ENCODE data around the gene SKI.

The SKI gene

DNA sequence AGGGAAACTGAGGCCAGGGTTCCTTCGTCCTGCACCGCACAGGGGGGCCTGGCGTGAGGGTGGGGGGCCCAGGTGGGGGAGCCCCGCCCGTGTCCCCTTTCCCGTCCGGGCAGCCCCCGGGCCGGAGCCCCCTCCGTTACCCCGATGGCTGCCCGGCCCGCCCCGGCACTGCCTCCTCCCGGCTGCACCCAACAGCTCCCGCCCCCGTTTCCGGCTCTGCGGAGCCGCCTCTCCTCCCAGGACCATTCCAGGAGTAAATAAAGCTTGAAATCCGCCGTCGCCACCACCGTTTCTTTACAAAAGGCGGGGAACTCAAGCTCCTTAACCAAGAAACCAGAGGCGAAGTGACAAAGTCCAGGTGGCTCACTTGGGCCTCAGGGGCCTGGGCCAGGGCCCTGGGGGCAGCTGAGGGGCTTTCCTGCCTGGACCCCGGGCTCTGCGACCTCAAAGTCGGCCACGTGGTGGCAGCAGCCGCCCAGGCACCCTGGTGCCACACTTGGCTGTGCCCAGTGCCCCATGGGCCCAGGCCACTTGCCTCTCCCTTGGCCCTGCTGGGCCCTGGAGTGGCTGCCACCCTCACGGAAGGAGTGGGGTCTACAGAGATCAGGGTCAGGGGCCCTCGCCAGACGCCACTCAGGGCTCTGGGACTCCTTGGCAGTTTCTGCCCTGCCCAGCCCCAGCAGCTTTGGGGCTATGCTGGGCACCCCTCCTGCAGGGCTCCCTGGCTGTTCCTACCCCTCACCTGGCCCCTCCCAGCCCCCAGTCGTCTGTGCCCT is 33.0 kb upstream of the SKI start:
- intact Hi-C loops (cut with DNase I; ENCODE audit: low total_unique reads): loop anchor here (1.0 to 5.0 kb wide), 3 partner anchors 37 to 334 kb away; no protein-coding TSS in a partner anchor
- Histone ChIP-seq H3K27ac (peak overlapping the region; percentile 93 to 94), H3K4me1 (peaks cover 8 to 68% (median 62%) of the 10 kb centered on the region in 4 donors)

DNA sequence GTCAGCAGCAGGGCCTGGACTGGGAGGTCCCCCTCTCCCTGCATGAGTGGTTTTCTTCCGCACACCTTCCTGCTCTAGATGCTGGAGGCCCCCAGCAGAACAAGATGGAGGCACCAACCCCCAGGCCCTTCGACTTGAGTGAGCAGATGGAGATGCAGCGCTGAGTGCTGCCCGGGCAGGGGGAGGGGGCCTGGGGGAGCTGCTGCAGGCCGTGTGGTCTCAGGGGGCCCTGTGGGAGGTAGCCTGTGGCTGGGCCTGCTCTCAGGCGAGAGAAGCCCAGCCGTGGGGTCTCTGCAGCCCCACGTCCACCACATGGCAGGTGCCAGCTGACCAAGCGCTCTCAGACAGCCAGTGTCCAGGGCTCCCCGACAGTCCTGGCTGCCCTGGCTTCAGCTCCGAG is 32.3 kb upstream of the SKI start:
- no peak for DNase-seq
- H3K4me3 ChIP-seq: no peak overlapping the region
- no peaks in the 10 kb centered on the region for H3K9me3 ChIP-seq
- H3K27me3 ChIP-seq: no peaks in the 10 kb centered on the region
- peak overlapping the region; percentile 93 to 94 for H3K27ac ChIP-seq
- H3K4me1 ChIP-seq: peaks cover 8 to 68% (median 62%) of the 10 kb centered on the region in 4 donors
- TF ChIP-seq, protein P1, sequence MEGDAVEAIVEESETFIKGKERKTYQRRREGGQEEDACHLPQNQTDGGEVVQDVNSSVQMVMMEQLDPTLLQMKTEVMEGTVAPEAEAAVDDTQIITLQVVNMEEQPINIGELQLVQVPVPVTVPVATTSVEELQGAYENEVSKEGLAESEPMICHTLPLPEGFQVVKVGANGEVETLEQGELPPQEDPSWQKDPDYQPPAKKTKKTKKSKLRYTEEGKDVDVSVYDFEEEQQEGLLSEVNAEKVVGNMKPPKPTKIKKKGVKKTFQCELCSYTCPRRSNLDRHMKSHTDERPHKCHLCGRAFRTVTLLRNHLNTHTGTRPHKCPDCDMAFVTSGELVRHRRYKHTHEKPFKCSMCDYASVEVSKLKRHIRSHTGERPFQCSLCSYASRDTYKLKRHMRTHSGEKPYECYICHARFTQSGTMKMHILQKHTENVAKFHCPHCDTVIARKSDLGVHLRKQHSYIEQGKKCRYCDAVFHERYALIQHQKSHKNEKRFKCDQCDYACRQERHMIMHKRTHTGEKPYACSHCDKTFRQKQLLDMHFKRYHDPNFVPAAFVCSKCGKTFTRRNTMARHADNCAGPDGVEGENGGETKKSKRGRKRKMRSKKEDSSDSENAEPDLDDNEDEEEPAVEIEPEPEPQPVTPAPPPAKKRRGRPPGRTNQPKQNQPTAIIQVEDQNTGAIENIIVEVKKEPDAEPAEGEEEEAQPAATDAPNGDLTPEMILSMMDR (IDR thresholded peaks at IDR 0.05): no peak
- intact Hi-C loops (cut with DNase I; ENCODE audit: low total_unique reads): loop anchor here (1.0 to 5.0 kb wide), 3 partner anchors 37 to 333 kb away; no protein-coding TSS in a partner anchor
- no peaks in the 10 kb centered on the region for H3K36me3 ChIP-seq

More for the DNA sequence above, 33.0 kb upstream of the SKI start:
- H3K4me3 ChIP-seq: peak overlapping the region; percentile 60 to 71
- no peaks in the 10 kb centered on the region for H3K36me3 ChIP-seq
- H3K9me3 ChIP-seq: no peaks in the 10 kb centered on the region
- no peaks in the 10 kb centered on the region for H3K27me3 ChIP-seq
- peak; percentile 91 to 96 for DNase-seq
- TF ChIP-seq, protein P1 (IDR thresholded peaks at IDR 0.05): peak; percentile 95 to 98

DNA sequence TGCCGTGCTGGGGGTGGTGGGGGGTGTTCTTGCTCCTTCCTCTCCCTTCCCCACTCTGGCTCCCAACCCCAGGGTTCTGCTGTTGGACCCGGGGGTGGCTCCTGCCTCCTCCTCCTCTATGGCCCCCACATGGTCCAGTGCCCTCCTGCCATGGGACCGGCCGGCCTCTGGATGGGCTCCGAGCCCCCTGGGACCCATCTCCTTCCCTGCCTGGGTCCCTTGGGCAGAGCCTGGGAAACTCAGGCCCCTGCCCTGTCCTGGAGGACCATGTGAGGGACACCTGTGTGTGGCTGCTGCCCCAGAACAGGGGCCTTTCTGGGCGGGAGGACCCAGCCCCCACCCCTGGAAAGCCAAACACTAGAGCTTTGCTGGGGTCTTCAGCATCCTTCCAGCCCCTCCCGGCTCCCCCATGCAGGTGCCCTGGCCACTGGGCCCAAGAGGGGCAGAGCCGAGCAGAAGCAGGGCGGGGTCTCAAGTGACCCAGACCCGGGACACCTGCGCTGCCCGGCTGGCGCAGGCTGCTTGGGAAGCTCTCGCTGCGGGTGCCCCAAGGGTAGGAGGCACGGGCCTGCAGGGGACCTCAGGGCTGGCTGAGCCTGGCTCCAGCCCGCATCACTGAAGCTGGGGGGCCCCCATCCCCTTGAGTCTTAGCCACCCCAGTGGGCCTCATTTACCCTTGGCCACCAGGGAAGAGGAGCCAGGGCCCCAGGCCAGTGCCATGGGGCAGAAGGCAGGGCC is 31.0 kb upstream of the SKI start:
- H3K27ac ChIP-seq: peak overlapping the region; percentile 41 to 93
- DNase-seq: no peak
- peaks cover 8 to 59% (median 52%) of the 10 kb centered on the region in 4 donors for H3K4me1 ChIP-seq

DNA sequence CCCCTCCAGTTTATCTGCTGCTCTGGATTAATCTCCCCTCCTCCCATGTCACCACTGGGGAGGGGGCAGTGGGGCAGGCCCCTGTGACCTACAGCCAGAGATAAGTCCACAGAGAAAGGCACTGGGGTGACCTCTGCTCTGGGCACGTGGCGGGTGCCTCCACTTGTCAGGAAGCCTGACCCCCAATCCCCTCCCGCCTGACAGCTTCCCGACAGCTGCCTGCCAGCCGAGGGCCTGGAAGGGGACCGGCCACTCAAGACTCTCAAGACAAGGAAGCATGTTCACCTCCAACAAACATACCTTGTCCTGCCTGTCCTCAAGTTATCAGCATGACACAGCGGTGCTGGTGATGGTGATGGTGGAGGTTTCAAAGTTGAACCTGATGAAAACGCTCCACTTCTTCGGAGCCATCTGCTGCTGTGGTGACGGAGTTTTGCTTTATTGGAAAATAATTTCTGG is 30.4 kb upstream of the SKI start:
- intact Hi-C loops (cut with DNase I; ENCODE audit: low total_unique reads): loop anchor here (5.0 kb wide), 1 partner anchor 35 kb away; no protein-coding TSS in a partner anchor
- Histone ChIP-seq H3K4me1 (peaks cover 8 to 53% (median 47%) of the 10 kb centered on the region in 4 donors), H3K27ac (peak overlapping the region; percentile 41 to 93)

More for the DNA sequence above, 31.0 kb upstream of the SKI start:
- no peaks in the 10 kb centered on the region for H3K36me3 ChIP-seq
- TF ChIP-seq, protein P1 (IDR thresholded peaks at IDR 0.05): no peak
- intact Hi-C loops (cut with DNase I; ENCODE audit: low total_unique reads): loop anchor here (5.0 kb wide), 1 partner anchor 35 kb away; no protein-coding TSS in a partner anchor
- H3K4me3 ChIP-seq: no peak overlapping the region
- no peaks in the 10 kb centered on the region for H3K9me3 ChIP-seq
- H3K27me3 ChIP-seq: no peaks in the 10 kb centered on the region

DNA sequence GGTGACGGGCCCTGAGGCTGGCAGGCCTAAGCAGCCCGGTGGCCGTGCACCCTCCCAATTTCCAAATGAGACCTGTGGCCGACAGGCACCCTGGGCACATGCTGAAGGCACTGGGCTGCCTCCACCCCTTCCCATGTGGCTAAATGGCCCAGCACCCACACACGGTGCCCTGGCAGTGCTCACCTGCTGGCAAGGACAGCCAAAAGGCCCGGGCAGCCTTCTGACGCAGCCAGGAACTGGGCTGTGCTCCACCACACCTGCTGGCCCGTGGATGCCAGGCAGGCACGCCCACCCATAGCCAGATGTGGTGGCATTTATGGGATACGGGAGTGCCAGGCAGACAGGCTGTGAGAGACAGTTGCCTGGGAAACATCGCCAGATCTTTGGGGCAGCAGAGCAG is 29.5 kb upstream of the SKI start:
- Histone ChIP-seq H3K27me3 (no peaks in the 10 kb centered on the region), H3K4me1 (peaks cover 8 to 48% (median 39%) of the 10 kb centered on the region in 4 donors), H3K9me3 (no peaks in the 10 kb centered on the region), H3K27ac (peak overlapping the region; percentile 86 to 93), H3K4me3 (no peak overlapping the region), H3K36me3 (no peaks in the 10 kb centered on the region)
- TF ChIP-seq, protein P1 (IDR thresholded peaks at IDR 0.05): no peak
- intact Hi-C loops (cut with DNase I; ENCODE audit: low total_unique reads): loop anchor here (5.0 kb wide), 1 partner anchor 34 kb away; no protein-coding TSS in a partner anchor
- DNase-seq: no peak

More for the DNA sequence above, 30.4 kb upstream of the SKI start:
- no peak for DNase-seq
- TF ChIP-seq, protein P1 (IDR thresholded peaks at IDR 0.05): no peak
- Histone ChIP-seq H3K36me3 (no peaks in the 10 kb centered on the region), H3K27me3 (no peaks in the 10 kb centered on the region), H3K9me3 (no peaks in the 10 kb centered on the region), H3K4me3 (no peak overlapping the region)

Measured in tibial artery (tissue), 4 donors.